Caco-2 (cell line): ENCODE measurements around the gene ORAI3. TPM values are rescaled to one million over a fixed set of nuclear protein-coding genes. Genes with fewer than 3 reads are reported as not detected.
A peak's percentile ranks its signal among the peaks of the same experiment; 100 is the strongest.

ENCODE experiments used
- BruUV-seq: library from RNA; stranded (reverse); fragments of 400-500 nt; replicated peaks from 2 replicates; lab custom pipeline; 2021; lab: Mats Ljungman, UMichigan
- CTCF ChIA-PET: fragments of 300-600 bp; sonication (Branson Sonifier 250); formaldehyde crosslinking; loops from one replicate; lab custom pipeline; 2022; ENCODE audit warnings: antibody characterized with exemption; lab: Charles Lee
- POLR2A ChIA-PET: fragments of 300-600 bp; sonication (Branson Sonifier 250); formaldehyde crosslinking; loops from one replicate; lab custom pipeline; 2022; ENCODE audit warnings: antibody characterized with exemption; lab: Charles Lee
- DNase-seq, 2 experiments: peaks; one replicate each; pipeline versions ENCODE4 v3.0.0 to v3.0.0-alpha.2; 2020 to 2022
- H3K27me3 ChIP-seq: replicated peaks from 2 replicates; pipeline ENCODE4 v1.6.0; 2011; ENCODE audit warnings: low read length; ENCODE audit not compliant: control insufficient read depth, insufficient read depth
- H3K36me3 ChIP-seq: 2 replicates; pipeline ENCODE4 v1.5.1; 2011; ENCODE audit warnings: low read length; ENCODE audit not compliant: control insufficient read depth, insufficient read depth
- H3K4me1 ChIP-seq: fragments of 250-450 bp; sonication (Bioruptor Pico); 2 replicates; pipeline ENCODE4 v1.5.1; 2020; ENCODE audit warnings: mild to moderate bottlenecking
- H3K4me3 ChIP-seq: 2 replicates; pipeline ENCODE4 v1.5.1; 2011; ENCODE audit warnings: low read depth, mild to moderate bottlenecking, control low read depth, low read length
- H3K9me3 ChIP-seq: fragments of 250-450 bp; sonication (Bioruptor Pico); 2 replicates; pipeline ENCODE4 v1.5.1; 2020; ENCODE audit warnings: mild to moderate bottlenecking, moderate library complexity
- H3K27ac Mint-ChIP-seq: one replicate; pipeline ENCODE4 v1.8.0; 2022; ENCODE audit warnings: mixed read lengths; ENCODE audit not compliant: unreplicated experiment
- H3K27me3 Mint-ChIP-seq: one replicate; pipeline ENCODE4 v1.8.0; 2022; ENCODE audit warnings: mixed read lengths; ENCODE audit not compliant: insufficient read depth, unreplicated experiment
- H3K36me3 Mint-ChIP-seq: one replicate; pipeline ENCODE4 v1.8.0; 2022; ENCODE audit warnings: mild to moderate bottlenecking, mixed read lengths; ENCODE audit not compliant: insufficient read depth, unreplicated experiment
- H3K4me1 Mint-ChIP-seq: one replicate; pipeline ENCODE4 v1.8.0; 2022; ENCODE audit warnings: low read depth, mixed read lengths; ENCODE audit not compliant: unreplicated experiment
- H3K4me3 Mint-ChIP-seq: one replicate; pipeline ENCODE4 v1.8.0; 2022; ENCODE audit warnings: mild to moderate bottlenecking, moderate library complexity, mixed read lengths; ENCODE audit not compliant: unreplicated experiment
- H3K9me3 Mint-ChIP-seq: one replicate; pipeline ENCODE4 v1.8.0; 2022; ENCODE audit warnings: mixed read lengths; ENCODE audit not compliant: unreplicated experiment
- CTCF ChIP-seq, 2 experiments: fragments of 200-600 bp in 1 of 2; IDR thresholded peaks; 1 replicate in 1 of 2; 2 replicates in 1 of 2; pipeline versions ENCODE4 v1.5.1 to v1.8.0; 2011 to 2022; ENCODE audit warnings: antibody characterized with exemption in 1 of 2, control low read depth in 1 of 2, inconsistent platforms in 1 of 2, low read depth in 1 of 2, low read length in 1 of 2, mild to moderate bottlenecking in 1 of 2, moderate library complexity in 1 of 2; ENCODE audit not compliant: insufficient read depth in 1 of 2, severe bottlenecking in 1 of 2, unreplicated experiment in 1 of 2
- intact Hi-C: fragments of 100-400 bp; cut with micrococcal nuclease; formaldehyde crosslinking; loops from one replicate; pipeline ENCODE4 v1.10.0; 2022; ENCODE audit not compliant: unreplicated experiment
- total RNA-seq: library from RNA; stranded (reverse); gene quantifications from 2 replicates; pipeline ENCODE4 v1.2.3, GENCODE V29; 2022

The ORAI3 gene
- total RNA-seq, 1 experiment from 2014 or later = 4.7 TPM

- TF ChIP-seq CTCF (IDR thresholded peaks at IDR 0.05; ENCODE audit: insufficient read depth in 1 of 2, low read depth in 1 of 2, low read length in 1 of 2, severe bottlenecking in 1 of 2, unreplicated experiment in 1 of 2) = no peak
- no peaks in the 10 kb centered on the region for H3K4me1 Mint-ChIP-seq
- intact Hi-C loops = loop anchor here (10.0 kb wide), 1 partner anchor 272 kb away; the partner anchor contains the start of genes FBRS and PRR14
Observed at GRCh38 chr16:30926937-30927788, 21.7 kb upstream of the ORAI3 start.

GRCh38 chr16:30927789-30928378 is 21.0 kb upstream of the ORAI3 start:
- Mint-ChIP-seq H3K4me3 (no peak overlapping the region), H3K27me3 (no peaks in the 10 kb centered on the region), H3K36me3 (peaks cover 22% of the 10 kb centered on the region), H3K9me3 (no peaks in the 10 kb centered on the region), H3K27ac (no peak overlapping the region), H3K4me1 (no peaks in the 10 kb centered on the region)
- H3K4me3 ChIP-seq = no peak overlapping the region
- H3K9me3 ChIP-seq = no peaks in the 10 kb centered on the region
- peak; percentile 69 to 75 for DNase-seq
- CTCF ChIA-PET = interaction anchor here (1.7 kb wide), 1 partner anchor 14 kb away, joined by 17 read pairs; no protein-coding TSS in a partner anchor
- H3K36me3 ChIP-seq = peaks cover 3% of the 10 kb centered on the region
- intact Hi-C loops = loop anchor here (10.0 kb wide), 1 partner anchor 273 kb away; the partner anchor contains the start of genes FBRS and PRR14
- H3K27me3 ChIP-seq = no peaks in the 10 kb centered on the region
- BruUV-seq = no TSS peak
- no peak for TF ChIP-seq CTCF (IDR thresholded peaks at IDR 0.05; ENCODE audit: insufficient read depth in 1 of 2, low read depth in 1 of 2, low read length in 1 of 2, severe bottlenecking in 1 of 2, unreplicated experiment in 1 of 2)
- no peaks in the 10 kb centered on the region for H3K4me1 ChIP-seq
- POLR2A ChIA-PET = interaction anchor here (0.5 kb wide), 1 partner anchor 15 kb away, joined by 3 read pairs; no protein-coding TSS in a partner anchor

More at GRCh38 chr16:30926937-30927788, 21.7 kb upstream of the ORAI3 start:
- no peaks in the 10 kb centered on the region for H3K9me3 Mint-ChIP-seq
- no peak overlapping the region for H3K27ac Mint-ChIP-seq
- no TSS peak for BruUV-seq
- H3K27me3 Mint-ChIP-seq = no peaks in the 10 kb centered on the region
- Histone ChIP-seq H3K4me1 (no peaks in the 10 kb centered on the region), H3K36me3 (peaks cover 1% of the 10 kb centered on the region), H3K4me3 (no peak overlapping the region), H3K9me3 (no peaks in the 10 kb centered on the region), H3K27me3 (no peaks in the 10 kb centered on the region)
- ChIA-PET POLR2A (interaction anchor here (0.5 kb wide), 1 partner anchor 16 kb away, joined by 3 read pairs; no protein-coding TSS in a partner anchor), CTCF (interaction anchor here (1.7 kb wide), 1 partner anchor 15 kb away, joined by 17 read pairs; no protein-coding TSS in a partner anchor)
- peaks cover 22% of the 10 kb centered on the region for H3K36me3 Mint-ChIP-seq
- no peak overlapping the region for H3K4me3 Mint-ChIP-seq
- DNase-seq = no peak

- H3K27ac Mint-ChIP-seq = no peak overlapping the region
- no peak overlapping the region for H3K4me3 ChIP-seq
- TF ChIP-seq CTCF (IDR thresholded peaks at IDR 0.05; ENCODE audit: insufficient read depth in 1 of 2, low read depth in 1 of 2, low read length in 1 of 2, severe bottlenecking in 1 of 2, unreplicated experiment in 1 of 2) = no peak
- no peaks in the 10 kb centered on the region for H3K27me3 ChIP-seq
- no peak for DNase-seq
- CTCF ChIA-PET = interaction anchor here (1.7 kb wide), 1 partner anchor 14 kb away, joined by 17 read pairs; no protein-coding TSS in a partner anchor
- H3K36me3 Mint-ChIP-seq = peaks cover 17% of the 10 kb centered on the region
- BruUV-seq = no TSS peak
- intact Hi-C loops = loop anchor here (10.0 kb wide), 1 partner anchor 274 kb away; the partner anchor contains the start of genes FBRS and PRR14
- H3K9me3 ChIP-seq = no peaks in the 10 kb centered on the region
- H3K4me3 Mint-ChIP-seq = no peak overlapping the region
- no peaks in the 10 kb centered on the region for H3K9me3 Mint-ChIP-seq
- POLR2A ChIA-PET = no interaction called here
- peaks cover 3% of the 10 kb centered on the region for H3K36me3 ChIP-seq
- H3K4me1 ChIP-seq = no peaks in the 10 kb centered on the region
- H3K27me3 Mint-ChIP-seq = no peaks in the 10 kb centered on the region
- no peaks in the 10 kb centered on the region for H3K4me1 Mint-ChIP-seq
Observed at GRCh38 chr16:30928390-30928789, 20.5 kb upstream of the ORAI3 start.
